HG03064 (cell line): ENCODE results near the gene PAK4.
"Not testable (repeated sequence)": the region's sequence is repeated elsewhere in the genome, so short reads cannot be mapped to it uniquely, and the experiment has no call there.

Experiments
- ATAC-seq: cut with Tn5 transposase; IDR thresholded peaks from one replicate; pipeline ENCODE4 v1.9.1; 2021; ENCODE audit warnings: low read depth; ENCODE audit not compliant: unreplicated experiment

Gene PAK4

GRCh38 chr19:39099341-39099740, 26.2 kb upstream of the PAK4 start:
- ATAC-seq: no peak

DNA sequence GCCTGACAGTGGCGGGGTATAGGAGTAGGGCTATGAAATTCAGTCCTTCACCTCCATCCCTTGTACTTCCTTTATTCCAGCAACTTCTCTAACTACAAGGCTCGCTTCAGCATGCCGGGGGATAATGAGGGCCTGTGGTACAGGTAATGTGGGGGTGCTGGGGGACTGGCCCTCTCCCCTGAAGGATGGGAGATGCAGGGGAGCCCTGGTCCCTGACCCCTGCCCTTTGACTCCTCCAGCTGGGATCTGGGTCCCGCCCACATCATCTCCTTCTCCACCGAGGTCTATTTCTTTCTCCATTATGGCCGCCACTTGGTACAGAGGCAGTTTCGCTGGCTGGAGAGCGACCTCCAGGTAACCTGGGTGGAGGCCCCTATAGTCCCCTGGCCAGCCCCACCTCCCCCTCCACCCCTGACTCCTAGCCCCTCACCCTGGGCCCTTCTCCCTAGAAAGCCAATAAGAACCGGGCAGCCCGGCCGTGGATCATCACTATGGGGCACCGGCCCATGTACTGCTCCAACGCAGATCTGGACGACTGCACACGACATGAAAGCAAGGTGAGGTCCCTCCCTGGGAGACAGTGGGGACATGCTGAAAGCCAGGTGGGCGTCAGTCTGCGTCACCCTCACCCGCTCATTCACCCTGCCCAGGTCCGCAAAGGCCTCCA, 25.0 kb upstream of the PAK4 start:
- ATAC-seq: no peak

DNA sequence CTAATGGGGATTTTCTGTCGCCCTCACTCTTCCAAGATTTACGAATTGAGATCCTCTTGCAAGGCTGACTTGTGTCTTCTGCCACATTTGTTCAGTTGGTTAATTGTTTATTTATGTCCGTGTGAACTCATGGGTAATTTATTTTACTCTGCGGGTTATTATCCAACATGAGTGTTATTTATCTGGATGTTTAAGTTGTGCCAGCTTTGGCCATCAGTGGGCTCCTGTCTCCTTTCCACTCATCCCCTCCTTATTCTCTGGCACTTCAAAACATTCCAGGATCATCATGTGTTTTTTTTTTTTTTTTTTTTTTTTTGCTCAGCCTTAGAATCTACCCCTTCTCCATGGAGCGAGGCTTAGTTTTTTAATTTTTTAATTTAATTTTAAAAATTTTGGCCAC, 22.4 kb upstream of the PAK4 start:
- ATAC-seq: no peak

GRCh38 chr19:39104186-39104596, 21.4 kb upstream of the PAK4 start:
- no peak for ATAC-seq

GRCh38 chr19:39106194-39106593, 19.4 kb upstream of the PAK4 start:
- ATAC-seq: no peak

- ATAC-seq: no peak
These were observed 15.9 kb upstream of the PAK4 start for GRCh38 chr19:39109641-39110040.

GRCh38 chr19:39110263-39110967, 15.2 kb upstream of the PAK4 start:
- no peak for ATAC-seq

DNA sequence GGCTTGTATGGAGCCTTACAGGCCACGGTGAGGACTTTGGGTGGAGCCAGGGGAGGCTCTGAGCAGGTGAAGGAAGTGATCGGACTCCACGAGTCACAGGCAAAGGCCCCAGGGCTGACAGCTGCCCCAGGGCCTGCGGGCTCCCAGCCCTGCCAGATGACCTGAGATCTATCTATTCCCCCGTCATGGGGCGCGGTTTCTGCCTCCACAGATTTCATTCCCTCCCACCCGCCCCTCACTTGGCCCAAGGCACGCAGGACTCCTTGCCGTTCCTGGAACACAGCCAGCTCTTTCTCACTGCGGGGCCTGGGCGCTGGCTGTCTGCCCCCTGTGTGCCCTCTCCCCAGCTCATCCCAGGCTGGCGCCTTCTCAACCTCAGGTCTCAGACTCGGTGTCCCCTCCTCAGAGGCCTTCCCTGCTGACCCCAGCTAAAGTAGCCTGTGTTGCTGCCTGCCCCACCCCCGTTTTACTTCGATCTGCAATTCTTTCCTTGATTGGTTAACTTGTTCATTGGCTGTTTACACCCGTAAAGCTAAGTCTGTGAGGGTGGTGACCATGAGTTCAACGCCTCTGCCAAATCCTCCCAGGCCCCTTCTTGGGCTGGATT, 13.9 kb upstream of the PAK4 start:
- no peak for ATAC-seq

GRCh38 chr19:39112338-39112890, 13.2 kb upstream of the PAK4 start:
- ATAC-seq: no peak

- no peak for ATAC-seq
These were observed 12.4 kb upstream of the PAK4 start for GRCh38 chr19:39113199-39113598.

GRCh38 chr19:39115105-39115847, 10.3 kb upstream of the PAK4 start:
- no peak for ATAC-seq

GRCh38 chr19:39117023-39117422, 8.6 kb upstream of the PAK4 start:
- ATAC-seq: not testable (repeated sequence)

DNA sequence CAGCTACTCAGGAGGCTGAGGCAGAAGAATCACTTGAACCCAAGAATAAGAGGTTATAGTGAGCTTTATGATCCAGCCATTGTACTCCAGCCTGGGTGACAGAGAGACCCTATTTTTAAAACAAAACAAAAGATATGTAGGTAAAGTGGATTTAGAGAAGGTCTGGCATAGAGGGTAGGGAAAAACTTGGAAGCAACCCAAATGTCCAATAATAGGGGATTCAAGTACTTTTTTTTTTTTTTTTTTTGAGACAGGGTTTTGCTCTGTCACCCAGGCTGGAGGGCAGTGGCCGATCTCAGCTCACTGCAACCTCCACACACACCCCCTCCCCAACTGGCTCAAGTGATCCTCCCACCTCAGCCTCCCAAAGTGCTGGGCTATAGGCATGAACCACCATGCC, 5.8 kb upstream of the PAK4 start:
- ATAC-seq: no peak

DNA sequence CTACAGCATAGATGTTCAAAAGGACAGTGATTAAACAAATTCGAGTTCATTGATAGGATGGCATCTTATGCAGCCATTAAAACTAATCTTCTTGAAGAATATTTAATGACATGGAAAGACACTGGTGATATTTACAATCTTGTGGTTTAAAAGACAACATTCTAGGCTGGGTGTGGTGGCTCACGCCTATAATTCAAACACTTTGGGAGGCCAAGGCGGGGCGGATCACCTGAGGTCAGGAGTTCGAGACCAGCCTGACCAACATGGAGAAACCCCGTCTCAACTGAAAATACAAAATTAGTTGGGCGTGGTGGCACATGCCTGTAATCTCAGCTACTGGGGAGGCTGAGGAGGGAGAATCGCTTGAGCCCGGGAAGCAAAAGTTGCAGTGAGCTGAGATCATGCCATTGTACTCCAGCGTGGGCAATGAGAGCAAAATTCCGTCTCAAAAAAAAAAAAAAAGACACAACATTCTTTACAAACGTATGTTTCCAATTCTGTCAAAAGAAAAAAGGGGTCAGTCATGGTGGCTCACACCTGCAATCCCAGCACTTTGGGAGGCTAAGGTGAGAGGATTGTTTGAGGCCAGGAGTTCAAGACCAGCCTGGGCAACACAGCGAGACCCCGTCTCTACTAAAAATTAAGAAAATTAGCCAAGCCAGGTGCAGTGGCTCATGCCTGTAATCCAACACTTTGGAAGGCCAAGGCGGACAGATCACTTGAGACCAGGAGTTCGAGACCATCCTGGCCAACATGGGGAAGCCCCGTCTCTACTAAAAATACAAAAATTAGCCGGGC, 2.5 kb upstream of the PAK4 start:
- no peak for ATAC-seq

GRCh38 chr19:39124136-39124764, 1.3 kb upstream of the PAK4 start:
- no peak for ATAC-seq

- peak; percentile 9 for ATAC-seq
These were observed 410 bp upstream of the PAK4 start for GRCh38 chr19:39125199-39125553.

- ATAC-seq: no peak
These were observed 964 bp downstream of the PAK4 start for GRCh38 chr19:39126312-39127187.

GRCh38 chr19:39127812-39128515, 2.4 kb downstream of the PAK4 start:
- ATAC-seq: no peak
